Inferior parietal cortex (tissue), 1 donor: ENCODE measurements around the gene ASPG.
"Not testable (repeated sequence)": the region's sequence is repeated elsewhere in the genome, so short reads cannot be mapped to it uniquely, and the experiment has no call there.

ENCODE experiments used
- DNase-seq: peaks from one replicate; pipeline ENCODE4 v3.0.0-alpha.2; 2016; ENCODE audit errors: extremely low spot score

Gene ASPG

GRCh38 chr14:104146651-104147345 is 61.3 kb downstream of the ASPG start:
- no peak for DNase-seq

GRCh38 chr14:104147346-104148125 is 62.0 kb downstream of the ASPG start:
- DNase-seq, result no peak

- no peak for DNase-seq
Measured at GRCh38 chr14:104148433-104149277, 63.2 kb downstream of the ASPG start.

- no peak for DNase-seq
Measured at GRCh38 chr14:104149278-104149595, 63.7 kb downstream of the ASPG start.

- no peak for DNase-seq
Measured at GRCh38 chr14:104149617-104150135, 64.2 kb downstream of the ASPG start.

- no peak for DNase-seq
Measured at GRCh38 chr14:104150136-104151025, 64.9 kb downstream of the ASPG start.

GRCh38 chr14:104151026-104151381 is 65.5 kb downstream of the ASPG start:
- DNase-seq, result no peak

GRCh38 chr14:104151566-104152245 is 66.2 kb downstream of the ASPG start:
- no peak for DNase-seq

GRCh38 chr14:104152246-104152575 is 66.7 kb downstream of the ASPG start:
- DNase-seq, result no peak

GRCh38 chr14:104152686-104153393 is 67.3 kb downstream of the ASPG start:
- no peak for DNase-seq

- DNase-seq, result not testable (repeated sequence)
Measured at GRCh38 chr14:104153394-104153755, 67.9 kb downstream of the ASPG start.

GRCh38 chr14:104154246-104154645 is 68.7 kb downstream of the ASPG start:
- DNase-seq, result no peak

- DNase-seq, result no peak
Measured at GRCh38 chr14:104155513-104155912, 70.0 kb downstream of the ASPG start.

GRCh38 chr14:104156142-104156541 is 70.6 kb downstream of the ASPG start:
- DNase-seq, result no peak

- no peak for DNase-seq
Measured at GRCh38 chr14:104157016-104157928, 71.8 kb downstream of the ASPG start.

- peak; percentile 20 for DNase-seq
Measured at GRCh38 chr14:104158827-104159798, 73.6 kb downstream of the ASPG start.

GRCh38 chr14:104159990-104160389 is 74.5 kb downstream of the ASPG start:
- no peak for DNase-seq
